Erythroblast (primary cell): ENCODE data around the gene CLPSL1.
"Not testable (repeated sequence)": the region's sequence is repeated elsewhere in the genome, so short reads cannot be mapped to it uniquely, and the experiment has no call there.

Experiments used
- GATA1 ChIP-seq: IDR thresholded peaks from 2 replicates; pipeline ENCODE4 v1.6.1; 2011; ENCODE audit warnings: low read depth, mild to moderate bottlenecking, control low read depth, low read length, moderate library complexity
- POLR2A ChIP-seq: IDR thresholded peaks from 2 replicates; pipeline ENCODE4 v1.6.1; 2011; ENCODE audit warnings: mild to moderate bottlenecking, low read length

DNA sequence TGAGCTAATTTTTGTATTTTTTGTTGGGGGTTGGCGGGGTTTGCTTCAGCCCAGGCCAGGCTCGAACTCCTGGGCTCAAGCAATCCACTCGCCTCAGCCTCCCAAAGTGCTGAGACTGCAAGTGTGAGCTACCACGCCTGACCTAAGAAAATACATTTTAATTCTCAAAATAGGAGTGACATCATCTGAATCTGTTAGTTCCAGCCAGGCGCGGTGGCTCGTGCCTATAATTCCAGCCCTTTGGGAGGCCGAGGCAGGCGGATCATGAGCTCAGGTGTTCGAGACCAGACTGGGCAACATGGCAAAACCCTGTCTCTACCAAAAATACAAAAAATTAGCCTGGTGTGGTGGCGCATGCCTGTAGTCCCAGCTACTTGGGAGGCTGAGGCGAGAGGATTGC is 46.5 kb upstream of the CLPSL1 start:
- TF ChIP-seq POLR2A, GATA1: not testable (repeated sequence)
